ENCODE measurements around the gene RUFY3. TPM values are rescaled to one million over a fixed set of nuclear protein-coding genes. Genes with fewer than 3 reads are reported as not detected.

Gene RUFY3
- total RNA-seq, 1 experiment from 2014 or later: 48.0 TPM

- no peak overlapping the region for H2BK5ac ChIP-seq (ENCODE audit: insufficient read length, low read length)
- H2AFZ ChIP-seq (ENCODE audit: low read length): no peak overlapping the region
Measured at GRCh38 chr4:70715097-70715496, 6.7 kb upstream of the RUFY3 start.

More at GRCh38 chr4:70715097-70715496, 6.7 kb upstream of the RUFY3 start:
- no peaks in the 10 kb centered on the region for H3K36me3 Mint-ChIP-seq (ENCODE audit: insufficient read depth in 1 of 3, low read depth in 3 of 3)
- no peaks in the 10 kb centered on the region; the same call in 1 of the 2 replicates for H3K4me1 ChIP-seq (ENCODE audit: insufficient read depth, low read length)
- no peak overlapping the region for H3K9ac ChIP-seq (ENCODE audit: extremely low read depth, insufficient read length, low read length)
- no peak overlapping the region for H3K56ac ChIP-seq (ENCODE audit: insufficient read length, low read depth, low read length)
- H3K27me3 Mint-ChIP-seq (ENCODE audit: low read depth): no peaks in the 10 kb centered on the region
- no peak overlapping the region for H3K27ac ChIP-seq (ENCODE audit: insufficient read length, low read depth, low read length)
- TF ChIP-seq CTCF (conservative IDR thresholded peaks at IDR 0.05): no peak
- H3T11ph ChIP-seq (ENCODE audit: low read length): no peak overlapping the region
- no peak overlapping the region for H2BK15ac ChIP-seq (ENCODE audit: low read depth, low read length)
- H3K9me3 ChIP-seq (ENCODE audit: control insufficient read depth, low read depth, low read length): no peaks in the 10 kb centered on the region
- no peak overlapping the region for H4K8ac ChIP-seq (replicated peaks; ENCODE audit: insufficient read length, low read depth, low read length)
- H4K91ac ChIP-seq (ENCODE audit: insufficient read length, low read depth, low read length): no peak overlapping the region
- peaks cover 24 to 30% of the 10 kb centered on the region in 2 experiments for H3K4me1 Mint-ChIP-seq
- H4K5ac ChIP-seq (ENCODE audit: insufficient read length, low read depth, low read length): no peak overlapping the region
- no peak overlapping the region for H2AK5ac ChIP-seq (ENCODE audit: insufficient read length, low read length)
- H3K4ac ChIP-seq (ENCODE audit: low read depth, low read length): no peak overlapping the region
- H3K79me1 ChIP-seq (ENCODE audit: insufficient read depth, low read depth, low read length, poor library complexity, severe bottlenecking): no peaks in the 10 kb centered on the region
- H3K18ac ChIP-seq (ENCODE audit: insufficient read length, low read depth, low read length): no peak overlapping the region
- no peak overlapping the region for H3K14ac ChIP-seq (ENCODE audit: insufficient read depth, low read length)
- no CpG with 5 or more reads among the region's 6 CpGs for WGBS (ENCODE audit: extremely low coverage, insufficient read length, low lambda C conversion rate)
- H3K4me3 Mint-ChIP-seq: no peak overlapping the region
- H3K27me3 ChIP-seq (ENCODE audit: insufficient read depth, low read length): no peaks in the 10 kb centered on the region
- H3K4me2 ChIP-seq (ENCODE audit: insufficient read depth, insufficient read length, low read length): no peak overlapping the region
- no peaks in the 10 kb centered on the region for H3K23me2 ChIP-seq (ENCODE audit: insufficient read length, low read depth, low read length, poor library complexity, severe bottlenecking)
- H4K20me1 ChIP-seq (ENCODE audit: control insufficient read depth, insufficient read depth, insufficient read length): no peaks in the 10 kb centered on the region
- no peak for DNase-seq
- H3K9me3 Mint-ChIP-seq: no peaks in the 10 kb centered on the region
- H3K79me2 ChIP-seq (ENCODE audit: insufficient read depth, low read length): no peaks in the 10 kb centered on the region; the same call in 1 of the 2 replicates
- no peak overlapping the region for H3K27ac Mint-ChIP-seq
- no peak overlapping the region for H2BK20ac ChIP-seq (ENCODE audit: low read depth, low read length, poor library complexity, severe bottlenecking)
- no peak overlapping the region for H3K23ac ChIP-seq (ENCODE audit: insufficient read length, low read depth, low read length)
- no peak overlapping the region for H2BK12ac ChIP-seq (ENCODE audit: insufficient read length, low read depth, low read length)
- H2BK120ac ChIP-seq (ENCODE audit: low read depth, low read length, poor library complexity, severe bottlenecking): no peak overlapping the region

Measured in H9 (cell line).